NOMO-1 treated with dmso at 0.1 percent for 144 hours (cell line): ENCODE measurements around the gene GRAMD4.

Experiments used
- DNase-seq: peaks from one replicate; lab custom pipeline; 2025; ENCODE audit not compliant: unreplicated experiment; lab: John Stamatoyannopoulos, UW

GRAMD4 gene

GRCh38 chr22:46708766-46709330, 88.7 kb downstream of the GRAMD4 start:
- DNase-seq, result no peak

DNA sequence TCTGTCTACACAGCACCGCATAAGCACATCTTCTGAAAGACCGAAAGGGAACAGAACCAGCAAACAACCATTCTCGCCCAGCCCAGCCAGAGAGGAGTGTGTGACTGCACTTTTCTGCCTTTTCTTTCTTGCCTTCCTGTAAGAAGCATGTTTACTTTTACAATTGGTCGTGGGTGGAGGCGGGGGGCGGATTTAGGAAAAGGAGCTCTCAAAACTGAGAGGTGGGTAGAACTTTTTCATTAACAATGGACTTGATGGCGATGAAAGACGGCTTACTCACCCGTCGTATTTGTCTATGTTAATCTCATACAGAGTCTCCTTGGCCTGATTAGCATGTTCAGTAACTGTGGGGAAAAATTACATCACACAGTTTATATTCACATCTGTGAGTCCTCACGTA, 90.6 kb downstream of the GRAMD4 start:
- DNase-seq, result no peak

DNA sequence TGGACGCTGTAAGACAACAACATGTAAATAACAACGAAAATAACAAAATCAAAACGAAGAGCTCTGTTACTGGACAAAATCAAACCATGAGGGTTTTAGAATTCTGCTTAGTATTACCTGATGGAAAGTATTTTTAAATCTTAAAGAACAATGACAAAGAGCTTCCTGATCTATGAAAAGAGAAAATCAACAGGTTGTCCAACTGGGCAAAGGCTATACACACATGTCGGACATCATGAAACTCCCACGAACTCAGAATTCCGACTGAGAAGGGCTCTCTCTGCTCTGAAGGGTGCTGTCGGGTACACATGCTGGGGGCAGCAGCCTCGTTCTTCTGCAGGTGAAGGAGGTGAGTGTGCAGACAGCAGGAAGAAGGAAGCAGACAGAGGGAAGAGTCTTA, 92.1 kb downstream of the GRAMD4 start:
- no peak for DNase-seq

- DNase-seq, result no peak
These were observed 94.4 kb downstream of the GRAMD4 start for GRCh38 chr22:46714550-46714949.

GRCh38 chr22:46719921-46720320, 99.7 kb downstream of the GRAMD4 start:
- no peak for DNase-seq

GRCh38 chr22:46721501-46722085, 101.4 kb downstream of the GRAMD4 start:
- no peak for DNase-seq

GRCh38 chr22:46723882-46724281, 103.7 kb downstream of the GRAMD4 start:
- no peak for DNase-seq

DNA sequence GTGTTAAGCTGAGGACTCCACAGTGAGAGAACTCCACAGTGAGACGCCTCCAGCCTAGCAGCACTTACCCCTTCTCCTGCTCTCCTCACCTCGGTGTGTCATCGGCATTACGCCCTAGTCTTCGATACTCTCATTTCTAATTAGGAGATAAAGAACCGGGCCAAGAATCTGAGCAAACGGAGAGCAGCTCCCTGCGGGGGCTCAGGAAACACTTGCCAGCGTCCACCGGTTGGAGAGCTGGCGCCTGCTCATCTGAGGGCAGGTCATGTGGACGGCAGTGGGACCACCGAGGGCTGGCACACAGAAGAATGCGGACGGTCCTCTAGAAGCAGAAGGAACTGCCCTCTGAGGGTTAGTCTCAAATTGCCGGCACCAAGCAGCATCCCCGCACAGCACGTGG, 104.9 kb downstream of the GRAMD4 start:
- DNase-seq, result no peak

GRCh38 chr22:46726066-46726985, 106.1 kb downstream of the GRAMD4 start:
- no peak for DNase-seq

DNA sequence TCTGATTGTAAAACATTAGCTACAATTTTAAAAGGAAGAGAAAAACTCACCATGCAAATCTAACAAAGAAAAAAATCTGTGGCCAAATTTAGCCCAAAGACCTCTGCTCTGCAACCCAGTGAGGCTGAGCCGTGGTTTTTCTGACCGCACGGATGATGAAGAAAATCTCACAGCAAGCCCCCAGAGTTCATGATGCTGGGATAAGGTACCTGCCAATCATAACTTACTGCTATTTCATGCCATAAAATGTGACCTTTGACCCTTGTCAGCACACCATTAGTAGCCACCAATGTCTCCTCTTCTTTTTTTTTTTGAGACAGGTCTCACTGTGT, 106.8 kb downstream of the GRAMD4 start:
- DNase-seq, result no peak

- no peak for DNase-seq
These were observed 107.7 kb downstream of the GRAMD4 start for GRCh38 chr22:46727813-46728364.

- no peak for DNase-seq
These were observed 108.3 kb downstream of the GRAMD4 start for GRCh38 chr22:46728470-46728869.
